Cortex of kidney (tissue), 1 donor: Measurements from ENCODE around the gene NT5C2.

ENCODE experiments used
- DNase-seq: peaks from one replicate; lab custom pipeline; 2025; lab: John Stamatoyannopoulos, UW

The NT5C2 gene

DNA sequence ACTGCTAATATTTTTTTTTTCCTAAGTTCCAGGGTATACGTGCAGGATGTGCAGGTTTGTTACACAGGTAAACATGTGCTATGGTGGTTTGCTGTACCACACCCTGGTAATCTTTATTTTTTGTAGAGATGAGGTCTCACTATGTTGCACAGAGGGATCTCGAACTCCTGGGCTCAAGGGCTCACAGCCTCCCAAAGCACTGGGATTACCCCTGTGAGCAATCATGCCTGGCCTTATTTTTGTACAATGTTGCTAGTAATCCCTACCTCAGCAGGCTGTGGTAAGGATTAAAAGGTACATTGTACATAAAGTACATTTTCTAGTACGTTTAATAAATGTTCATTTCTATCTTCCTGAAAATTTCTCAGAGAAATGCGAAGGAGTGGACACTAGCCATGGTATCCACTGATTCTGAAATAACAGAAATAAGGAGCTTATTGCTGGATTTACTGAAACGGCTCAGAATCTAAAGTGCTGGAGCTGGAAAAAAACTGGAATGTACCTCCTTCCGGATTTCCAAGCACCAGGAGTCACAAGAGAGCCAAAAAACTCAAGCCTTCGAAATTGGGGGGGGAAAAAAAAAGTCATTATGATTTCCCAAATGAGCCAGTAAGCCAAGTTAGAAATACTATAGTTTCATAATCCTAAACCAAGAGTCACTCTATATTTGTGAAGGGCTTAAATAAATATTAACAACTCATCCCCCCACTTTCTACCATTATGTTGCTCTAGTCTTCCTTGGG is 69.6 kb downstream of the NT5C2 start:
- DNase-seq = no peak

DNA sequence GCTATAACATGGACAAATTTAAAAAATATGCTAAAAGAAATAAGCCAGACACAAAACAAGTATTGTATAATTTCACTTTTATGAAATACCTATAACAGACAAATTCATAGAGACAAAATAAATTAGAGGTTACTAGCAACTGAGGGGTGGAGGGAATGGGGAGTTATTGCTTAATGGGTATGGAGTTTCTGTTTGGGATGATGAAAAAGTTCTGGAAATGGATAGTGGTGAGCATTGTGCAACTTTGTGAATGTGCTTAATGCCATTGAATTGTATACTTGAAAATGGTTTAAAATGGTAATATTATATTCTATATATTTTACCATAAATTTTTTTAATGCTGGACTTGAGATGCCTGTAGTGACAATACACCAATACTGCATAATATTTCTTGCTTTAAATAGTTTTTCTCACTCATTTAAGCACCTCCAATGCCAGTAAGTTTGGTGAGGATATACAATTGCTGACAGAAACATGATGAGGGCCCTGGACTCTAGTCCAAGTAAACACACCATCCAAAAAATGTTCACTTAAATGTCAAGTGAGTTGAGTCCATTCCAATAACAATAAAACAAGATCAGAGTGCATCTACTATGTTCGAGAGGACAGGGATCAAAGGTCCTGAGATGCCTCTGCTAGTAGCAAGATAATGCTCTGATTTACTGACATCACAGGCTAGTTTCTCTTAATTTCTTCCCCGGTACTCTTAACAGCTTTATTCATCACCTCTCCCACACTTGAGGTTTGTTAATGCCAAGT is 71.9 kb downstream of the NT5C2 start:
- no peak for DNase-seq

DNA sequence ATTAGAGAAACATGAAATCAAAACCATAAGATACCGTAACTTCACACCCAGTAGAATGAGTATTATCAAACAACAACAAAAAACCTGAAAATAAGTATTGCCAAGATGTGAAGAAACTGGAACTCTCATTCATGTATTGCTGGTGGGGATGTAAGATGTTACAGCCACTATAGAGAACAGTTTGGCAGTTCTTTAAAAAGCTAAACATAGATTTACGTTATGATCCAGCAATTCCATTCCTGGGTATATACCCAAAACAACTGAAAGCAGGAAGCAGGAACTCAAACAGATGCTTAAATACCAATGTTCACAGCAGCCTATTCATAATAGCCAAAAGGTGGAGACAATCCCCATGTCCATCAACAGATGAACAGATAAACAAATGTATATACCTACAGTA is 72.5 kb downstream of the NT5C2 start:
- DNase-seq = no peak

DNA sequence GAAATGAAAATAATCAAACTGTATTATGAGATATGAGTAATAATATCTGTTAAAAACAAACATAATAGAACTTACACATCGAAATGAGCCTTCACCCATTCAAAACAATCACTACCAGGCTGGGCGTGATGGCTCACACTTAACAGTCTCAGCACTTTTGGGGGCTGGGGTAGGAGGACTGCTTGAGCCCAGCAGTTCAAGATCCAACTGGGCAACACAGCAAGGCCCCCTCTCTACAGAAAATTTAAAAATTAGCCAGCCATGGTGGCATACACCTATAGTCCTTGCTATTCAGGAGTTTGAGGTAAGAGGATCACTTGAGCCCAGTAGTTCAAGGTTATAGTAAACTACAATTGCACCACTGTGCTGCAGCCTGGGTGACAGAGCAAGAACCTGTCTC is 75.8 kb downstream of the NT5C2 start:
- no peak for DNase-seq

DNA sequence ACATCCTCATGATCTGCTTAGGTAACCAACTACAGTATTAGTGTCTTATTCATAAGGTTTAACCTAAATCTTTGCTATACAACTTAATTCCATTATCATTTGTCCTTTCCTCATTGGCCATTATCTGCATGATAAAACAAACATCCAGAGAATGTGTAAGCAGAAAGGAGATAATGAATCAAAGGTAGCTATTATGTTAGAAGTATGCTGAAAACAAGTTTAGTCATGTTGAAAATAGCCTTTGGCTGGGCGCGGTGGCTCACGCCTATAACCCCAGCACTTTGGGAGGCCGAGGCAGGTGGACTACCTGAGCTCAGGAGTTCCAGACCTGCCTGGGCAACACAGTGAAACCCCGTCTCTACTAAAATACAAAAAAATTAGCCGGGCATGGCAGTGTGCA is 78.2 kb downstream of the NT5C2 start:
- no peak for DNase-seq

DNA sequence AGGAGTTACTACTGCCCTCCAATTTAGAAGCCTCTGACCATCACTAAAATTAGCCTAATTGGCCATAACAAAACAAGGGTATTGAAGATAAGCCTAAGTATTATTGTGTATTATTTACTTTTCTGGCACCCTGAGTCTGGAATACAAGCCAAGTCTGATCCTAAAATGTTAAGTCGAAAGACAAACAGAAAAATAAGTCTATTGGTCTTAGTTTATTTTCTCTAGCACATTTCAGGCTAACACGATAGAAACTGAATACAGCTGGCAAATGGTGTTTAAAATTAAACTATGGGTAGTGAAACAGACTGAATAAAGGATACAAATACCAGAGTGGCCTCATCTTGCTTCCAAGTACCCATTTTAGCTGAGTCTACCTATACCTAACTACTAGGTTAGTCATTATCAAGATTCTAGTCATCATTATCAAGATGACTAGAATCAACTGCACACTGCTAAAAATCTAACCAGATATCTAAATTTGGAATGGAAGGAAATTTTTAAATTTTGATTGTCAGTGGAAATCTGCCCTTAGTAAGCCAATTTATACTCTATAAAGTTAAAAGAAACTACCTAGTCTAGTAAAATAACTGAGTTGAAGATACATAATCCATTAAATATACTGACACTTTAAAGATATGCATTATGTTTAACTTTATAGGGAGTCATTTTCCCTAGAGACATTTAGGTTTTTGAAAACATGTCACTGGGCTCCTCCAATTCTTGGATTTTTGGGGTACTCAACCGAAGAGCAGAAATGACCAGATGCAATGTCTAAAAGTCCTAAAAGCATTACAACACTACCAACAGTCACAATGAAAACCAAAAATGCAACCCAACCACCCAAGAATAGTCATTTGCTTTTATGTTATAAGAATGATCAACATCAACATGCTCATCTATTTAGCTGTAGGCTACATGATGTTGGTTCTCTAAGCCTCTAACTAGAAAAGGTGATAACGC is 80.9 kb downstream of the NT5C2 start:
- no peak for DNase-seq

DNA sequence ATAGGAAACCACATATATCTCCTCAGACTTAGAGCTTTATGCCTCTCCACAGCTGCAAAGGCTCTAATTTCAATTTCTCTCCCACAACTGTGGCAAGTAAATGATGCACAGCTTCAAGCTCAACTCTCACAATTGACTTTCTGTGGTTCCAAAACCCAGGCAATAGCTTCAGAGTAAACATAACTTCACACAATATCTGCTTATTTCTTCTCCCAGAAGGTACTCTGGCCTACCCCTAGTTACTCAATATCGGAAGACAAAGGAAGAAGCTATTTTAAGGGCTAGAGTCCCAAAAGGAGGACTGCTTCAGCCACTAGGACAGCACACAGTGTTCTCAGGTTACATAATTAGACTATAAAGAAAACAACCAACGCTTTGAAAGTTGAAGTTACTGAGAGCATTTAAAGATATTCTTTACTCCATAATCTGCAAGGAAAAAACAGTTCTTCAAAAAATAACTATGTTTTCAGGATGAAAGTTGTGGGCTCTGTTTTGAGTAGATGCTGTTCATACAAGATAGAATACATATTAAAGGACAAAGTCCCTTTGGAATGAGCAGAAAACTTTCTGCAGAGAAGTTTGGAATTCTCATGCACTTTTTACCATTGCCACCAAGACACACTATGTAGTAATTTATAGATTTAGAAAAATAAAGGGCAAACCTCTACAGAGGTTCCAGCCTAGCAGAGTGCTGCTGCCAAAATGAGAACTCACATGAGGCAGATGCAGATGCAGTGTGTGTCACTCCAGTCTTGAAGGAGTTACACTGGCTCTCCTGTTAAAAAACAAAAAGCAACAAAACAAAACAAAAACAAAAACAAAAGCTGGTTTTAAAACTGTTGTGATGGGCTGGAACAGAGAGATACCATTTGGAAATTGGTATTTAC is 81.8 kb downstream of the NT5C2 start:
- no peak for DNase-seq

DNA sequence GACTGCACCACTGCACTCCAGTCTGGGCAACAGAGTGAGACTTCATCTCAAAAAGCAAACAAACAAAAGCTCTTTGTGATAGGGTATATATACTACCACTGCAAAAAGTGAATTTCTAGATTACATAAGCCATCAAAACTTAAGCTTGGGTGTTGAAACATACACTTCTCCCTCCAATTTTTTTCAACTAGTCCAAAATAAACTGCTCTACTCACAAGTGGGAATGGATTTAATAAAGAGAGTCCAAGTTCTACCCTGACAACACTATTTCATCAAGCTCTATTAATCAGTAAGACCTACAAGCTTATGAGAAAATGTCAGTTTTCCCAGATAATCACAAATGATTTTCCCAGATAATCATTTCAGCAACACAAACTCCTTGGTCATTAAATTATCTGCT is 82.7 kb downstream of the NT5C2 start:
- DNase-seq = no peak

DNA sequence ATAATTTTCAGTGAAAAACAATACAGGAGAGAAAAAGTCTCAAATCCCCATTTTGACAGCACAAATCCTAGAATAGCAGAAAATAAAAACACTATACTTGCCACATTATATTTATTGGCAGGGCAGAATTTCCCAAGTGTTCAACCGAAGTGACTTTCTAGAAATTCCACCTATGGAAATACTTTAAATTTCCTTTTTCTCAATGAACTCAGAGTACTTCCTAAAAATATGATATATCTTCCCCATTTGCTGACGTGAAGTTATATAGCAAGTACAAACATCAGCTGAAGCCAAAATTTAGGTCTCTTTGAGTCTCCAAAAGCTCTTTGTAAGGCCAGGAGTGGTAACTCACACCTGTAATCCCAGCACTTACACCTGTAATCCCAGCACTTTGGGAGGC is 83.3 kb downstream of the NT5C2 start:
- DNase-seq = no peak

DNA sequence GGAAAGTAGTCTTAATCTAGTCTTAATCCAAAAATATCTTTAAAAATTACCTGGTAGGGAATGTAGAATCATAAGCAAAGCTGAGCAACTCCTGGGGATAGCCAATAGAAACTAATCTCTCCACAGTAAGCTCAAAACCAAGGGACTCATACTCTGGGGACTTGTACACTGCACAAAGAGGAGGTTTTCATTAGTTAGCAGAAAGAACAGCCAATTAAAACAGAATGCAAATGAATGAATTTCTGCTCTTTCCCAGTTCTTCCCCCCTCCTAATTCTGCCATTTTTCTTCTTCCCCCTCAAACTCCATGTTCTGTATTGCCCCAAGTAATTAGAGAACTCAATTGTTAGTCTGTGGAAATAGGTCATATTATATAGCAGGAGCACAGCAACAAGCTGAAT is 86.5 kb downstream of the NT5C2 start:
- DNase-seq = no peak

DNA sequence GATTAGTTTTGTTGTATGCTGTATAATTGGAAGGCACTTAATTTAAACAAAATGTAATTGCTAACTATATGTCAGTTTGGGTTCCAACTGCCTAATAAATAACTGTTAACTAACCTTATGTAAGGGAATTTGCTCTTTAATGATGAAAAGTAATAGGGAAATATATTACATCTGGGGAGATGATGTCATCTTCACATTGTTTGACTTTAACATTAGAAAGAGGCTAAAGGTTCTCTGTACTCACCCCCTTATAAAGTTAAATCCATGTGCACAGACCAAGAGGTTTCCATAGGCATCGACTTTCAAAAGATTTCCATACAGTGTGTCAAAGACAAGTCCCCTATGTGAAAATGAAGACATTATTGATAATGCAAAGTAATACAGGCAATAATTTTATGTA is 87.6 kb downstream of the NT5C2 start:
- no peak for DNase-seq

DNA sequence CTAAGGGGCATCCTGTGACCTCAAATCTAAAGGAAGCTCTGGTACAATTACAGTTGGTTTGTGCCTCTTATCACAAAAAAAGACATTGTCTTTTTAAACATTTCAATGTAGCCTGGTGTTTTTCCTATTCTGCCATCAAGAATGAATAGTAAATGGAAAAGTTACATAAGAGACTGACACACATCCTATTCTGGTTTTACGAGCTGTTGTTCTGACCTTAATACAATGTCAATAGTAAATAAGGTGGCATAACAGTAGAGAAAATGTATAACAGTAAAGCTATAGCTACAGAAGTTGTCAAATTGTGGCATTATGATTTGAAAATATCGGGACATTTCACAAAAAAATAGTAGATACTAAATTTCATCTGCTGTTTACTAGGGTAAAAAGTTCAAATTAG is 88.4 kb downstream of the NT5C2 start:
- DNase-seq = no peak

DNA sequence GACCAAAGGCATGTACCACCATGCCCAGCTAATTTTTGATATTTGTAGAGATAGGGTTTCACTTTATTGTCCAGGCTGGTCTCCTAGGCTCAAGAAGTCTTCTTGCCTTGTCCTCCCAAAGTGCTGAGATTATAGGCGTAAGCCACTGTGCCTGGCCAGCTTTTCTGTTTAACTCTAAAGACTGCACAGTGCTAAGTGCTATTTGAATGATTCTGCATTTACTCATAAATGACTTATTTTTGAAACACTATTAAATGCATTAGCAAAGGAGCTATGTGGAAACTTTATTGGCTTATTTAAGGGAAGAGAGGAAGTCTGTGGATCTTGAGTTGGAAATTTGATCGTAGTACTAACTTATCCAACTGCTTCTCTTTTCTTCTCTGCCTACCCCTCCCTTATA is 89.1 kb downstream of the NT5C2 start:
- no peak for DNase-seq

DNA sequence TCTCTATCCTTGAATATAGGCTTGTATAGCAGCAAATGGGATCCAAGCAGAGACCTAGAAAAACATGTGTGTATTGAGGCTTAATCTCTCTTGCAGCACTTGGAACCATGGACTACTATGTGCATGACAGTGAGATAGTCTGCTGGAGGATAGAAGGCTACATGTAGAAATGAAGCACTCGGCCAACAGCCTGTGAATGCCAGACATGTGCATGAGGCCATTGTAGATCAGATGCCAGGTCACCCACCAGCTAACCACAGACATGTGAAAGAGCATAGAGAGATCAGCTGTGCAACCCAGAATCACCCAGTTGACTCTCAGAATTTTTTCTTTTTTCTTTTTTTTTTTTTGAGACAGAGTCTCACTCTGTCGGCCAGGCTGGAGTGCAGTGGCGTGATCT is 90.9 kb downstream of the NT5C2 start:
- no peak for DNase-seq

DNA sequence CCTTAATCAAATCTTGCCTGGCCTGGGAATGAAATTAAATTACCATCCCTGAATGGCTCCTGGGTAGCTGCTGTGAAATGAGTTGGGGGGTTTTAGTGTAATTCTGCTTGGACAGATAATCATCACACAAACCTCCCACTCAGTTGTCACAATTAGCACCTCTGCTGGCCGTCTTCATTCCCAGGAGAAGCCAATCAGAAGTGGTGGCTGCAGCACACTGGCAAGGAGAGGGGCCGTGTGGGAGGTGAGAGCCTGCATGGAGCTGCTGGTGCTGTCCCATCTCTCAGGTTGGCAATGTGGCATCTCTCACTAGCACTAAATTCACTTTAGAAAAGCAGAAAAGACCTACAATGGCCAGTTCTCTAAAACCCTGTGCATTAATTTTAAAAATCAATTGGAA is 92.5 kb downstream of the NT5C2 start:
- DNase-seq = no peak

DNA sequence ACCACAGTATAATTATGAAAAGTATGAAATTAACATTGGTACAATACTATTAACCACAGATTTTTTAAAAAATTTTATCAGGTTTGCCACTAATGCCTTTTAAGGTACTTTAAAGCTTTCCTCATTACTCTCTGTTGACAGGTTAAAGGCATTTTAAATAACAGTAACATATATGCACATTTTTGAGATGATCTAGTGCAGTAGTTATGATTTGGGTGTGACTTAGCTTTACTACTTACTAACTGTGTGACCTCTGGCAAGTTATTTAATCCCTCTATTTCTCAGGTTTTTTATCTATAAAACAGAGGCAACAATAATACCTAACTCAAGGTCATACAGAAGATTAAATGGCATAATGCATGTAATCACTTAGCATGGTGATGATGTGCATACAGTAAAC is 94.8 kb downstream of the NT5C2 start:
- no peak for DNase-seq

DNA sequence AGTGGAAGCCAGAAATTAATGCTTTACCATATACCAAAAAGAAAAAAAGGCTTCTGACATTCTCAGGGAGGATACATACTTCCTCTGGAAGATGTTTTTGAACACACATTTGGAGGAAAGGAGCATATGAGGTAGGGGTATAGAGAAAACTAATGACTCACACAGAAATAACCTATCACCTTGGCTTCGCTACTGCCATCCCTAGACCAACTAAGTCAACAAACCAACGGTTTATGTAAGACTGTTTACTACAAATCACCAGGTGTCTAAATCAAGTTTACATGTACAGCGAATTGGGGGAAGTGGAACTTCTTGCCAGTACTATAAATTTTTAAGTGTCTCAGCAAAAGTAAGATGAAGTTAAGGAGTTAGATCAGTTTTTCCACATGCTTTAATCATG is 96.9 kb downstream of the NT5C2 start:
- no peak for DNase-seq

DNA sequence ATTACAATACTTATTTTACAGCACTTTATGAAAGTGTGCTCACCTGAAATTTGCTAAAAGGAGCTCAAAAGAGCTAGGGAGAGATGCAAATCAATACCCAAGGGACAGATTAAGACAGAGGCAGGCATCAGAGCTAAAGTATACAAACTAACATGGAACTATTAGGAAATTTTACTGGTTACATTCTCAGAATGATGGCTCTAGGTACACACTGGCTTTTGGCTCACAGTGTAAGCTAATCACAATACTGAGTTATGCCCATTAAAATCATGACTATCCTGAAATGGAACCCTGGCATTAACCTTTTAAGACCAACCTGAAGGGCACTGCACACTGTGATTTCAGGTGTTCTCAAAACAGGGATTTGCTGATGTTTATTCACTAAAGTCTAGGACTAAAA is 98.1 kb downstream of the NT5C2 start:
- no peak for DNase-seq

DNA sequence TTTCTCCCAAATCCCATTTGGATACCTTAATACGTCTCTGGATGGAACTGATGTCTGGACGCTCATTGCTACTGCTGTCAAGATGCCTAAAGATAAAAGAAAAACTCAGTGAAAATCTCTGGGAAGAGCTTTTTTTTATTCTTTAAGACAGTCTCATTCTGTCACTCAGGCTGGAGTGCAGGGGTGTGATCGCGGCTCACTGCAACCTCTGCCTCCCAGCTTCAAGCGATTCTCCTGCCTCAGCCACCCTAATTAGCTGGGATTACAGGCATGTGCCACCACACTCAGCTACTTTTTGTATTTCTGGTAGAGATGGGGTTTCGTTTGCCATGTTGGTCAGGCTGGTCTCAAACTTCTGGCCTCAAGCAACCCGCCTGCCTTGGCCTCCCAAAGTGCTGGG is 102.2 kb downstream of the NT5C2 start:
- DNase-seq = no peak

DNA sequence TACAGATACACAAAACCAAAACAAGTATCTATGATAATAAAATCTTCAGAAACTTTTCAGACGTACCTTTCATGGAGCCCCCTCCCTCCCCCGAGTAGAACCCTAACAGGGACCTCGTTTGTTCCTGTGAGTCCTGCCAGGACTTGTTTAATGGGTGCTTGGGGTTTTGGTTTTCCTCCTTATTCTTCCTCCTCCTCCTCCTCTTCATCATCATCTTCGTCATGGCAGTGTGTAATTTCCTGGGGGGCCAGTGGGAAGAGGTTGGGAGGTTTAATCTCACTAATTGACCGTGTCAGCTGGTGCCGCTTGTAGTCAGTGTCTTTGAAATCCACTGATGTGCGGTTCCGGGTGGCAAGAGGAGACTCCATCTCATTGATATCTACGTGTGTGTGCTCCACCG is 103.6 kb downstream of the NT5C2 start:
- DNase-seq = no peak

DNA sequence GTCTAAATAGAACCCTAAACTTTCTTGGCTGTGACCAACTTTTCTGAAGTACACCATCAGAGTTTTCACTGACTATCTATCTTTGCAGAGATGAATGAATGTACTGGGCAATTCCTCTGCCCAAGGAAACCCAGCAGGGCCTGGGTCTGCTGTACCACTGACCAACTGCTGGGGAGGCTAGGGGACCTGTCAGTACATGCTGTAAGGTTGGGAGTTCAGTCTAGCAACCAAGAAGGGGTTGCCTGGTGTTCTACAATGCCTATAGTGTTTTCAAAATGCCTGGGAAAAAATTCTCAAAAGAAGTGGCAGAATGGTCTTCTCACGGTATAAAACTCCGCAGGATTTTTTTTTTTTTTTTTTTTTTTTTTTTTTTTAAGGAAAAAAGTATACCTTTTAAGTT is 106.3 kb downstream of the NT5C2 start:
- DNase-seq = no peak

DNA sequence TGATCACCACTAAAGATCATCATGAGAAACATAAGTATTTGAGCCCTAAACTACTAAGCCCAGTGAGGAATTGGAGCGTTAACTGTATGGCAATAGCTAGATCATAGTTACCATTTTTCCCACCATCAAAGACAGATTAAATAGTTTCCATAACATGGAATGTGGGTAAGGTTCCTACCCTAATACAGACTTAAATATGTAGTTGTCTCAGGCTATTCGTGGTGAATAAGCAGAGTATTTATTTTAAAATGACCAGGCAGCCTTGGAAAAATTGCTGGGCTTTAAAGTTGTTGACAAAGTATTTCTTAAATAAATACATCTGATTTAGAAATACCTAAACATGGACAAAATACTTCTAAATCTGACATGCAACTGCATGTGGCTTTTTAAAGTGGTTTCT is 106.8 kb downstream of the NT5C2 start:
- DNase-seq = no peak
